Thyroid gland (tissue), 4 donors: ENCODE results near the gene NDUFB4.

Source experiments
- CTCF ChIP-seq, 6 experiments: fragments of 200-600 bp in 3 of 6; fragments of 450-650 bp in 3 of 6; sonication (generic) in 3 of 6; IDR thresholded peaks; one replicate each; pipeline ENCODE4 v1.5.1; 2016 to 2019; ENCODE audit warnings: antibody characterized with exemption in 6 of 6, mild to moderate bottlenecking in 2 of 6, inconsistent platforms in 1 of 6, moderate library complexity in 1 of 6
- POLR2A ChIP-seq, 2 donors: fragments of 450-650 bp; IDR thresholded peaks; one replicate each; pipeline ENCODE4 v1.6.1; 2017; ENCODE audit warnings: antibody characterized with exemption in 2 of 2, mild to moderate bottlenecking in 2 of 2, moderate library complexity in 1 of 2

GRCh38 chr3:120640231-120640630 lies 44.1 kb downstream of the NDUFB4 start:
- TF ChIP-seq POLR2A (IDR thresholded peaks at IDR 0.05) (no peak), CTCF (IDR thresholded peaks at IDR 0.05) (no peak)
